Measurements from ENCODE around the gene WDFY2.

GRCh38 chr13:51729866-51730553 lies 145.7 kb downstream of the WDFY2 start:
- TF ChIP-seq JUND (IDR thresholded peaks at IDR 0.05; ENCODE audit: low read depth, low read length) (no peak), CREB1 (IDR thresholded peaks at IDR 0.05; ENCODE audit: low read depth) (no peak), MAX (IDR thresholded peaks at IDR 0.05; ENCODE audit: low read depth, low read length) (no peak), CHD4 (IDR thresholded peaks at IDR 0.05) (no peak), POLR2AphosphoS2 (IDR thresholded peaks at IDR 0.05; ENCODE audit: low read depth, low read length) (no peak), POU2F2 (IDR thresholded peaks at IDR 0.05; ENCODE audit: borderline replicate concordance, low read depth, low read length) (no peak), POLR2A (IDR thresholded peaks at IDR 0.05; ENCODE audit: low read depth, low read length) (no peak)
- TF ChIP-seq, protein P1, sequence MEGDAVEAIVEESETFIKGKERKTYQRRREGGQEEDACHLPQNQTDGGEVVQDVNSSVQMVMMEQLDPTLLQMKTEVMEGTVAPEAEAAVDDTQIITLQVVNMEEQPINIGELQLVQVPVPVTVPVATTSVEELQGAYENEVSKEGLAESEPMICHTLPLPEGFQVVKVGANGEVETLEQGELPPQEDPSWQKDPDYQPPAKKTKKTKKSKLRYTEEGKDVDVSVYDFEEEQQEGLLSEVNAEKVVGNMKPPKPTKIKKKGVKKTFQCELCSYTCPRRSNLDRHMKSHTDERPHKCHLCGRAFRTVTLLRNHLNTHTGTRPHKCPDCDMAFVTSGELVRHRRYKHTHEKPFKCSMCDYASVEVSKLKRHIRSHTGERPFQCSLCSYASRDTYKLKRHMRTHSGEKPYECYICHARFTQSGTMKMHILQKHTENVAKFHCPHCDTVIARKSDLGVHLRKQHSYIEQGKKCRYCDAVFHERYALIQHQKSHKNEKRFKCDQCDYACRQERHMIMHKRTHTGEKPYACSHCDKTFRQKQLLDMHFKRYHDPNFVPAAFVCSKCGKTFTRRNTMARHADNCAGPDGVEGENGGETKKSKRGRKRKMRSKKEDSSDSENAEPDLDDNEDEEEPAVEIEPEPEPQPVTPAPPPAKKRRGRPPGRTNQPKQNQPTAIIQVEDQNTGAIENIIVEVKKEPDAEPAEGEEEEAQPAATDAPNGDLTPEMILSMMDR (IDR thresholded peaks at IDR 0.05 in 2 of 3, conservative IDR thresholded peaks at IDR 0.05 in 1 of 3; ENCODE audit: control insufficient read depth in 2 of 3, extremely low read depth in 1 of 3, insufficient read depth in 1 of 3, low read depth in 3 of 3, low read length in 3 of 3), result no peak

Data from GM12878 (cell line).